Cortex of kidney (tissue), 1 donor: Measurements from ENCODE around the gene AIF1.
"Not testable (repeated sequence)": the region's sequence is repeated elsewhere in the genome, so short reads cannot be mapped to it uniquely, and the experiment has no call there.

Experiments
- DNase-seq: peaks from one replicate; lab custom pipeline; 2025; lab: John Stamatoyannopoulos, UW

Gene AIF1

DNA sequence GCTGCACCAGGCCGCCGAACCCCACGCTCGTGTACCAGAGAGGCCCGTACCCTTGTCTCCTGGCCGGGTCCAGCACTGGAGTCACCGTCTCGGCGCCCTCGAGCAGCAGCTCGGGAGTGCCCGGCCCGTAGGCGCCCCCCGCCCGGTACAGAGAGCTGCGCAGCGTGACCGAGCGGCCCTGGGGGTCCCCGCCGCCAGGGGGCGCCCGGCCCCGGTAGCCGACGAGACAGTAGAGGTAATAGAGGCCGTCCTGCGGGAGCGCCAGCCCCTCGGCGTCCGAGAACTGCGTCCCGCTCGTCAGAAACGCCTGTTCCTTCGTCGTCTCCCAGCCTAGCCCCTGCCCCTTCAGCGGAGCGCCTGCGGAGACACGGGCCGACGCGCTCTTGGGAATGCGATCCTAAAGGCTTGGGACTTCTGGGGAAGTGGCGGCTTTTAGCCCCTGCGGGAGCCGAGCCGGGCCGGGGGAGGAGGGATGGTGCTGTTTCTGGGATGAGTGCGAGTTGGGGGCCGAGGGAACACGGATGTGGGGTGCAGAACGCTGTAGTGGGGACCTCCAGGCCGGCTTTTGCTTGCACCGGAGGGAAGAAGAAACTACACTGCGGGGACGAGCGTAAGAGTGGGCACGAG lies 34.1 kb upstream of the AIF1 start:
- no peak for DNase-seq

DNA sequence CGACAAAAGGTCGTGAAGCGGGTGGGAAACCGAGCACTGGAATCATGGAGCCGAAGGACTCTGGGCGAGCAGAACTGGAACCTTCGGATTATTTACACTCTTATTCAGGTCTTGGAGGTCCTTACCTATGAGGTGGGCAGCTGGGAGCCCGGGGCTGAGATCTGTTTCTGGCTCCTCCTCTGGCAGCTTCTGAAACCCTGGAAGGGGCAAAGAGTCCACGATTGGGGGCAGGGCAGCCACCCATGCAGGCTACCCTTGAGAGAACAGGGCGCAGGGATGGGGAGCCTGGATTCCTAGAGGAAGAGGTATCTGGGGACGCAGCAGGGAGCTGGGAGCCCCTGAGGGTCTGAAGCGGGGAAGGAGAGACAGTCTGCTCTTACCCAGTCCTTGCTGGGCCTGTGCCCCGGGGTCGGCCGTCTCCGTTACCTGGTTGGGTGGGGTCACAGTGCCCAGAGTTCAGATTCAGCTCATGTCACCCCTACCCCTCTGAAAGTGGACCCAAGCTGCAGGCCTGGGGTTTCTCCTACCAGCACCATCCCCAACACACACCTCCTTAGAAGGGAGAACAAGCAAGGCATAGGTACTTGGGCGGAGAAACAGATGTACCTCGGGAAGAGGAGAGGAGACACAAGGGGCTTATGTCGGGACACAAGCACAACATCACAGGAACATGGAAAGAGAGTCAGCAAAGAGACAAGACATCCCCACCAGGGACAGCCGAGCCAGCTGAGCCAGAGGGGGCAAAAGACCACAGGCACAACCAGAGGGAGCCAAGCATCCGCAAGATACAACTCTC lies 33.4 kb upstream of the AIF1 start:
- no peak for DNase-seq

DNA sequence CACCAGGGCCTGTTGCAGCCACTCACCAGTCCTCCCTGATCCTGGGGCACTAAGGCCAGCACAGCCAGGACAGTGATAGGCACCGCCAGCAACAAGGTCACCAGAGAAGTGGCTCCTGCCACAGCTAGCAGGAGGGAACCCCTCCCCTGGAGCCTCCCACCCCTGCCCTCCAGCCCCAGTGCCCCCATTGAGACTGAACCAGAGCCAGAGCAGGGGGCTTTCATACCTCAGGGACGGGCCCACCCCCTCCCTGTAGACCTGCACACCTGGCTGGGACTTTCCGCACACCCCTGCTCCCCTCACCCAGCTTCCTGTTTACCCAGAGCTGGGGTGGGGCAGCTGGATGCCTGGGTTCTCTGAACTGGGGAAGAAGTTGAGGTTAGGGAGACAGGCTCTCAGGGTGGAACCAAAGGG lies 32.8 kb upstream of the AIF1 start, which contains the start of gene LTB:
Gene LTB (minus strand): TSS at position 195 of the 414 bp plus-strand sequence. CDS start 7 bp downstream, at position 188.
- DNase-seq = no peak

DNA sequence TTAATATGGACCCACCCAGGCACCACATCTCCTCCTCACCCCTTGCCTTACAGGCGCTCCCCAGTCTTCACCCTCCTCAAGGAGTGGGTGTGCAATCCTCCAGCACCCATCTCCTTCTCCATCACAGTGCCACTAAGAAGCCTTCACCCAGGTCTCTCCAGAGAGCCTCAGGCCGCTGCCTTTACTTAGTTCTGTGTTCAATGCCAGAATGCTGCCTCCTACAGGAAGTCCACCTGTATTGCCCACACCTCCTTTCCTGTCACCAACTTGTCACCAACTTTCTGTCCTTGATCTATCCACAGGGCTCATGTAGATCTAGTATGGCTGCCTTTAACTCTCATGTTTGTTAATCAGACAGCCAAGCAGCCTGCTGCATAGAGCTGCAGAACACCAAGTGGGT lies 29.5 kb upstream of the AIF1 start:
- DNase-seq = no peak

DNA sequence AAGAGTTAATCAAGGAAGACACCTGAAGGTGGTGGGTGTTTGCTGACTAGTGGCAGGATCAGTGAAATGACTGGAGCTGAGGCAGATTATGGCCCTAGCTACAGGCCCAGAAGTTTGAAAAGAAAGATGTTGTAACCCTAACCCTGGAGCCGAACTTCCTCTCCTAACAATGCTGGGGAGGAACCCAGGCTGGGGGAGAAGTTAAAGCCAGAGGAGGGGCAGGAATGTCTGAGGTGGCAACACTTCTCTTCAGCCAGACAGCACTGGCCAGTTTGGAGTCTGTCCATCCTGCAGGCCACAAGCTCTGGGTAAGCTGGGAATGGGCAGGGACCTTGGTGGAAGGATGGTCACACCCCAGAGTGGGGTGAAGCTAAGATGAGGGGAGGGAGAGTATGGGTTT lies 29.0 kb upstream of the AIF1 start, which contains the start of gene LST1:
Gene LST1 (plus strand): TSS at position 270 of the 400 bp plus-strand sequence. CDS start 1,023 bp downstream, outside the sequence.
- DNase-seq = no peak

DNA sequence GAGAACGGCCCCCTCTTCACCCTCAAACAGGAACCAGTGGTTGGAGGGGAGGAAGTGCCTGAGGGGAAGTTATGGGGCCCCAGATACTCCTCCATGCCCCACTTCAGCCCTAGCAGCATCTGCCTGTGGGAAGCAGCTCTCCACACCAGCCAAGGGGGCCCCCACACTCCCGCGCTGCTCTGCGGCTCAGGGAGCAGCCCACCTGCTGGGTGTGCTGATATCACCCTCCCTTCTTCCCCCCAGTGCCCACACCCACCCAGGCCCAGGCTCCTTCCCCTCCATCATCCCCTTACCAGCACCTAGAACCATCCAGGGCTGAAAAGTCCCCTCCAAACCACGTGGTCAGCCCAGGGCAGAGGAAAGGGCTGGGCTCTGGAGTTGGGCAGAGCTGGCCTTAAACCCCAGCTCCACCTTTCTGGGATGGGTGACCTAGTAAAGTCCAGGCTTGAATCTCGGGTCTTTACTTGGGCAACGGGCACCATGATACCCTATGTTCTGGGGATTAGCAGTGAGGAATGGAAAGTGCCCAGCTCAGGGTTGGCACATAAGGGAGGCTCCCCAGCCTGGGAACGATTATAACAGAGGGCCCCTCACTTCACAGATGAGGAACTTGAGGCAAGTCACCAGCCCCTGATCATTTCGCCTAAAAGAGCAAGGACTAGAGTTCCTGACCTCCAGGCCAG lies 28.3 kb upstream of the AIF1 start:
- no peak for DNase-seq

DNA sequence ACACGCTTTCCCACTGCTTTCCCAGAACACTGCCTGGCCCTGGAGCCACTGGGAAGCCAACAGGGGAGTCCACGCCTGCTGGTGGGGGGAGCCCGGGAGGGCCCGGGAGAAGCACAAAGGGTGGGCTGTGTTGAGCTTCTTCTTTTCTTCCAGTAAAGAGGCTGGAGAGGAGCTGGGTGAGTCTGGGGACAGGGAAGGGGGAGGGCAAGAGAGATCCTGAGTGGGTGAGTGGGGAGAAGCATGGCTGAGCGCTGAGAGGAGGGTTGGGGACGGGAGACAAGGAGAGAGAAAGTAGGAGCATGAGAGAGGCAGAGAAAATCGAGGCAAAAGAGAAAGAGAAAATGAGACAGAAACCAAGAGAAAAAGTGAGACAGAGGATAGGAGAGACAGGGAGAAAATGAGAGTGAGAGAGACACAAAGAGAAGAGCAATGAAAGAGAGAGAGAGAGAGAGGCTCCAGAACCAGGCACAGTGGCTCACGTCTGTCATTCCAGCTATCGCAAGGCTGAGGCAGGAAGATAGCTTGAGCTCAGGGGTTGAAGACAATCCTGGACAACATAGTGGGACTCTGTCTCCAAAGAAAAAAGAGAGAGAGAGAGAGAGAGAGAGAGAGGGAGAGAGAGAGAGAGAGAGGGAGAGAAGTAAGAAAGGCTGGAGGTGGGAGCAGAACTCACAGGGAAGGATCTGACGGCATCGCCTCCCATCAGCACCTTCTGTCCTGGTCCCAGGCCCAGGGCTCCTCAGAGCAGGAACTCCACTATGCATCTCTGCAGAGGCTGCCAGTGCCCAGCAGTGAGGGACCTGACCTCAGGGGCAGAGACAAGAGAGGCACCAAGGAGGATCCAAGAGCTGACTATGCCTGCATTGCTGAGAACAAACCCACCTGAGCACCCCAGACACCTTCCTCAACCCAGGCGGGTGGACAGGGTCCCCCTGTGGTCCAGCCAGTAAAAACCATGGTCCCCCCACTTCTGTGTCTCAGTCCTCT lies 26.9 kb upstream of the AIF1 start:
- DNase-seq = no peak

DNA sequence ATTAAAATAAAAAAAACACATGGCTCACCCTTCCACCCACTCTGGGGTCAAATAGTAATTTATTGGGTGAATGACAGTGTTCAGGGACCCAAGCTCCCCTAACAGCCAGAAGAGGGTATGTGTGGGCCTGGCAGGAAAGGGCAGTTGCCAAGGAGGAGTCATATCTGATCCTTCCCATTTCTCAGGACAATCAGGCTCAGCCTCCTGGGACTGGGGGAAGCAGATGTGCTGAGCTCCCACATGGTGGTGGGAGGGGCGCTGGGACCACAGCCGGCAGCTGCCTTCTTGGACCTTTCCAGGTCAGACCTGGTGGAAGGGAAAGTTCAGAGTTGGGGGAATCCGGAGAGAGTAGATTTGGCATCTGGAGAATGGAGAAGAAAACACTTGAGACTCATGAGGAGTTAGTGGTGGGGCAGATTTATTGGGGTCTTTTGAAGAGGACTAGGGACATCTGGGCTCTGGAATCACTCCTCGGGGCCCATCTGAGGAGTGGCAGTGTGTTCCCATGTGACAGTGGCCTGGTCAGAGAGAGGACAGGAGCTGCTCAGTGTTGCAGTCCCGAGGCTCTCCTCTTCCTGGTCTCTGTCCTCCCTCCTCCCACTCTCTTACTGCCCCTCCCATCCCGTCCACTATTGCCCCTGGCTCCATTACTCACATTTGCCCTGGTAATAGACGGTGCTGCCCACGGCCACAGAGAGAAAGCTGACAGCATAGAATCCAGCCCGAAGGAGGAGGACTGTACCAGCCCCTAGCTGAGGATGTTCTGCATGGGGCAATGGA lies 26.0 kb upstream of the AIF1 start:
- DNase-seq = no peak

DNA sequence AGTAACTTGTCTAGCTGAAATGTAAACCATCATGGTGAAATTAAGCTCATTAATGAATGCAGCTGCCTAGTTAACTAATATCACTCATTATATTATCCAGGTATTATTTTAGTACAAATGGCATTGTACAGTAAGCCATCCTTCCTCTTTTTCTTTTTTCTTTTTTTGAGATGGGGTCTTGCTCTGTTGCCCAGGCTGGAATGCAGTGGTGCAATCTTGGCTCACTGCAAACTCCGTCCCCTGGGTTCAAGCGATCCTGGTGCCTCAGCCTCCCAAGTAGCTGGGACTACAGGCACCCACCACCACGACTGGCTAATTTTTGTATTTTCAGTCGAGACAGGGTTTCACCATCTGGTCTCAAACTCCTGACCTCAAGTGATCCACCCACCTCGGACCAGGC lies 24.3 kb upstream of the AIF1 start:
- not testable (repeated sequence) for DNase-seq

DNA sequence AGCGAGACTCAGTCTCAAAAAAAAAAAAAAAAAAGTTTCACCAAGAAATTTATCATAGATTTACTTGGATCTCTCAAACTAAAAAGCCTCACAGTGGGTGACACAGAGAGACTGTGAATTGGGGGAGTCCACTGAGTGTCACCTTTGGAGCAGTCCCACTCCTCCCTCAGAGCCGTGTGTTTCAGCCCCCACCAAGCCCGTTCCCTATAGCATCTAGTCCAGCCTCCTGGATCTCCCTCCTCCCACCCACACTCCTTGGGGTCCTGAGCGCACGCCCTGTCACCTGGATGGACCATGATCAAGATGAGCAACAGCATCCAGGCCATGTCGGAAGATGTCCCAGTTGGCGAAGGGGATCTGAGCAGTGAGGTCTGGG lies 22.6 kb upstream of the AIF1 start:
- no peak for DNase-seq

DNA sequence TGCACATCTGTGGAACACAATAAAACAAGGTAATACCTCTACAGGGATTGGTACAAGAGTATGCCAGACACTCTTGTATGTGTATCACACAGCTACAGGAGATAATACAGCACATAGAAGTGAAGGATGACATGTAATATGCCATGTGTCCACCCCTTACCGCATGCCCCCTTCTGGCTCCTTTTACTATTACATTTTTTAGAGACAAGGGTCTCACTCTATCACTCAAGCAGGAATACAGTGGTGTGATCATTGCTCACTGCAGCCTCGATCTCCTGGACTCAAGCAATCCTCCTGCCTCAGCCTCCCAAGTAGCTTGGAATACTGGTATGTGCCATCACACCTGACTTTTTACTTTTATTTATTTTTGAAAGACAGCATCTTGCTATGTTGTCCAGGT lies 18.0 kb upstream of the AIF1 start:
- no peak for DNase-seq

DNA sequence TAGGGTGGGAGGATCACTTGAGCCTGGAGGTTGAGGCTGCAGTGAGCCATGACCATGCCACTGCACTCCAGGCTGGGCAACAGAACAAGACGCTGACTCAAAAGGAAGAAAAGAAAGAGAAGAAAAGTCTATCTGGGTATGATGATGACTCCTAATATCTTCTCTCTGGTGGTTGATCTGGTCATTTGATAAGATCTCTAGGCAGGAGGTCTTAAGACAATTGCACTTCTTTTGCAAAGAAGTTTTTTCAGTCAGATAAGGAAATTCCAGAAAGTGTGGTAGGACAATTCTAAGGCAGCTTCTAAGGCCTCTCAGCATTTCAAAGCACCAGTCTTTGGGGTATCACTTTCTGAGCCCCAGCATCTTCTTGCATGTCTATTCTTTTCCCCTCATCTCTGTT lies 7.7 kb upstream of the AIF1 start:
- no peak for DNase-seq

DNA sequence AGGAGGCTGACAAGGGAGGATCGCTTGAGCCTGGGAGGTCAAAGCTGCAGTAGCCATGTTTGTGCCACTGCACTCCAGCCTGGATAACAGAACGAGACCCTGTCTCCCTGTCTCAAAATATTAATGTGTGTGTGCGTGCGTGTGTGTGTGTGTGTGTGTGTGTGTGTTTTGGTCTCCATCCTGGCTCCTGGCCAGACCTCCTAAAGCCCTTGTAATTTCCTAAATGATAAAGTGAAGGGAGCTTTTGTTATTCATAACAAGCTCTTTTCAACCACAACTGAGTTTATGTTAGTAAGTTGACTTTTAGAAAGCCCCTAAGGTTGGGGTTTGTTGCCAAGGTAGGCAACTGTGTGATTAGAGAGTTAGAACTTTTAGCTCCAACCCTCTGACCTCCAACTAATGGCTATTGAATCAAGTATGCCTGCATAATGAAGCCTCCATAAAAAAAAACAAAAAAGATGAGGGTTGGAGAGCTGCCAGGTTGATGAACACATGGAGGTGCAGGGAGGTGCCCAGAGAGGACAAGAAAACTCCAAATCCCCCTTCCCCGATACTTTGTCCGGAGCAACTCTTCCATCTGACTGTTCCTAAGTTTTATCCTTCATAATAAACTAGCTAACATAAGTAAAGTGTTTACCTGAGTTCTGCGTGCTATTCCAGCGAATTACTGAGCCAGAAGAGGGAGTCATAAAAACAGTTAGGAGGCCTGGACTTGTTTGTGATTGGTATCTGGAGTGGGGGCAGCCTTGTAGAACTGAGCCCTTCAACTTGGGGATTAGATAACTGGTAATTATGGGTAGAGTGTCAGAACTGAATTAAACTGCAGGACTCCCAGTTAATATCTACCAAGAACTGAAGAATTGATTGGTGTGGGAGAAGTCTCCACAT lies 5.3 kb upstream of the AIF1 start:
- DNase-seq = no peak

DNA sequence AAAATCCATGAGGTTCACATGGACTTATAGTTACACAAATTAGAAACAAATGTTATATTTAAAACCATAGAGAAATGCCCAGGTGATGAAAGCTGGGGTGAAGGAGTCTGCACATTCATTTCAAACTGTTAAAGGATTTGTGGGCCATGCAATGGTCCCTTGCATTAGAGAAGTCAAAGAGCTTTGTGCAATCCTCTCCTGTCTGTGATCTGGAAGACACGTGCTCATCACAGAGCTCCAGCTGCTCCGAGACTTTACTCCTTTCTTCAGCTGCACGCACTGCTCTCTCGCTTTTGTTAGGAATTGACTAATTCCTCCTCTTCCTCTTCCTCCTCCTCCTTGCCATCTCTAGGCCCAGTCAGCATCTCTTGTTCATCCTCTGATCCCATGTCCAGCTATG lies 4.1 kb upstream of the AIF1 start:
- no peak for DNase-seq

DNA sequence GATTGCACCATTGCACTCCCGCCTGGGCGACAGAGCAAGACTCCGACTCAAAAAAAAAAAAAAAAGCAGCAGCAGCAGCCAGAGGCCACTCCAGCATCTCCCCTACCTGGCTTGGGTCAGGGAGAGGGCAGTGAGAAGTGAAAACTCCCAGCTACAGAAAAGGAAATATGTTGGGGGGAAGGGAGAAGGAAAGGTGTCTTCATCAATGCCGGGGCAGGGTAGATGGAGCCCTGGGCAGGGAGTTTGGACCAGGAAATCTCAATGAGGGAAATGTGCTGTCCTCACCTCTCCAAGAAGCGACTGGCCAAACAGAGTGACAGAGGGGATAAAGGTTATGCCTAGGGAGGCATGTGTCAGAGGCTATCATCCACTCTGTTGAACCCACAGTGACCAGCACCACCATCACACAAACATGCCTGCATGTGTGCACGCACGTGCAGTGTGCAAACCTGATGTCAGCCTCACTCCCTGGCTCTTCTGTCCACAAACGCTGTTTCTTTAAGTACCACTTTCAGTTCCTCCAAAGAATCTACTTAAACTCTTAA lies 887 bp upstream of the AIF1 start:
- DNase-seq = no peak

DNA sequence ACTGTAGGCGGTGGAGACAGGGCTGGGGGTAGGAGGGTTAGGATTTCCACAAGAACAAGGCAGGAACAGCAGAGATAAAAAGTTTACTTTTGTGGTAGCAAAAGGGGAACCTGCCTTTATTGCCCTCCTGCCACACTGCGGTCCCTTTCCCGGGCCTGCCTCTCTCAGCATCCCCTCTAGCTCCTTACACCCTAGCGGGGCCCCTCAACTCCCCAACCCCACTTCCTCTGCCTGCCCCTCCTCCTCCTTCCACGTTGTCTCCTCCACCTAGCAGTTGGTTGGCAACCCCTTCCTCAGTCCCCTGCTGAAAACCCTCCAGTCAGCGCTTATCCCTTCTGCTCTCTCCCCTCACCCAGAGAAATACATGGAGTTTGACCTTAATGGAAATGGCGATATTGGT lies 714 bp downstream of the AIF1 start:
- DNase-seq = no peak

DNA sequence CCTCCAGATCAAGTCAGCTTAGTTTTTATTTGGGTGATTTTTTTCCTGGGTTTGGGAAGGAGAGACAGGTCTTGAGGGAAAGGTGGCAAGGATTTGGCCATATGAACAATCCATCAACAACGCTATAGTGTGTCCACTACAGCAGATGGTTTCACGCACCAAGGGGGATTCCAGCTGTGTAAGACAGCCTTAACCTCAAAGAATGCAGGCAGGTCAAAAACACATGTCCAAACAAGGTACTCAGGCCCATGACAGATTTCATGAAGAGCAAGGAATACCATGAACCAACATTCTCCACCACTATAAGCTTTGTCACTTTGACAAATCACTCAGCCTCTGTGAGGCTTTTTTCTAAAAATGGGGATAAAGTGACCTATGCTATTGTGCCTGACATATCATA lies 2.0 kb downstream of the AIF1 start:
- DNase-seq = no peak

DNA sequence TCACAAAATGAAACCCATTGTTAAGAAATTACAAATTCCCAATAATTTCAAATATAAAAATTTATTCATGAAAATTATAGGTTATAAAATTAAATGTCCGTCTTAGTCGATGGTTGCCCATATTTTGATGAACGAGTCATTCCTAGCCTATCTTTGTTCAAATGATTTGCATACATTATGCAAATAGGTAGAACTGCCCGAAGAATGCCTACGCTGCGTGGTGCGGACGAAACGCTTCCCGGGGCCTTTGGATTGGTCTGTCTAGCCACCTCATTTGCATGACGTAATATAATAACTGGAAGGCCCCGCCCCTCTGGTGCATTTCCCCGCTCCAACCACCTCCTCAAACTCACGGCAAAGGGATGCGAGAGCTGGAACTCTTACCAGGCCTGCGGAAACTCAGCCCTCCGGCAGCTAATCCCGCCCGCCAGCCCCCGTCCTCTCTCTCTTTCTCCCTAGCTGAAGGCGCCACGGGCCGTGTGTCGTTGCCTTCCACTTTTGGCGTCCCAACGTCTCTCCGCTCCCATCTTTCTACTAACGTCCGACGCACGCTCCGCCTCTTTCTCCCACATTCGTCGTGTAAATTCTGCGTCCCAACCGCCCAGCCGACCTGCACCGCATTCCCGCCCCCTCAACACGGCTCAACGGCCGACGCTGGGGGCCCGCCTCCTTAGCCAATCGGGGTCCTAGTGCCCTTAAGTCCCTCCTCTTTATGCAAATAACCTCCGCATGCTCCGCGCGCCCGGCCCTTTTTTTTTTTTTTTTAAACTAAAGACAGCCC lies 5.0 kb downstream of the AIF1 start:
- DNase-seq = no peak
